GM12873 (cell line): ENCODE data around the gene ABHD17C.

Source experiments
- TF ChIP-seq, protein P1 (sequence below): IDR thresholded peaks from 2 replicates; pipeline ENCODE4 v1.5.1; 2012; ENCODE audit warnings: low read depth, mild to moderate bottlenecking, moderate library complexity, low read length, control low read depth; ENCODE audit not compliant: insufficient read depth; ENCODE audit errors: missing control alignments

The ABHD17C gene

DNA sequence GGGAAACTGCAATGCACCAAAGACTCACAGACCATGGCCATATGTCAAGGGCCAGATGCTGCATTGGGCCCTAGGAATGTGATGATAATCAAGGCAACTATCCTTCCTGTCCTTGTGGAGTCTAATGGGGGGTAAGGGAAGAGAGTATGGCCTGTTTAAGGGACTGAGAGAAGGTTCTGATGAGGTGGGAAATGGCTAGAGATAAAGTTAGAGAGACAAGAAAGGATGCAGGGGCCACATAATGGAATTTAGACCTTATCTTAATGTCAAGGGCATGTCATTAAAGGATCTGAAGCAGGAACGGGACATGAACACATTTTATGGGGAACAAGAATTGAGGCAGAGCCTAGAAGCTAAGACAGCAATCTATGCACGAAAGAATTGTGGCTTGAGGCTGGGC is 30.0 kb upstream of the ABHD17C start:
- TF ChIP-seq, protein P1, sequence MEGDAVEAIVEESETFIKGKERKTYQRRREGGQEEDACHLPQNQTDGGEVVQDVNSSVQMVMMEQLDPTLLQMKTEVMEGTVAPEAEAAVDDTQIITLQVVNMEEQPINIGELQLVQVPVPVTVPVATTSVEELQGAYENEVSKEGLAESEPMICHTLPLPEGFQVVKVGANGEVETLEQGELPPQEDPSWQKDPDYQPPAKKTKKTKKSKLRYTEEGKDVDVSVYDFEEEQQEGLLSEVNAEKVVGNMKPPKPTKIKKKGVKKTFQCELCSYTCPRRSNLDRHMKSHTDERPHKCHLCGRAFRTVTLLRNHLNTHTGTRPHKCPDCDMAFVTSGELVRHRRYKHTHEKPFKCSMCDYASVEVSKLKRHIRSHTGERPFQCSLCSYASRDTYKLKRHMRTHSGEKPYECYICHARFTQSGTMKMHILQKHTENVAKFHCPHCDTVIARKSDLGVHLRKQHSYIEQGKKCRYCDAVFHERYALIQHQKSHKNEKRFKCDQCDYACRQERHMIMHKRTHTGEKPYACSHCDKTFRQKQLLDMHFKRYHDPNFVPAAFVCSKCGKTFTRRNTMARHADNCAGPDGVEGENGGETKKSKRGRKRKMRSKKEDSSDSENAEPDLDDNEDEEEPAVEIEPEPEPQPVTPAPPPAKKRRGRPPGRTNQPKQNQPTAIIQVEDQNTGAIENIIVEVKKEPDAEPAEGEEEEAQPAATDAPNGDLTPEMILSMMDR = no peak

GRCh38 chr15:80667936-80668335 is 27.2 kb upstream of the ABHD17C start:
- TF ChIP-seq, protein P1 = no peak

DNA sequence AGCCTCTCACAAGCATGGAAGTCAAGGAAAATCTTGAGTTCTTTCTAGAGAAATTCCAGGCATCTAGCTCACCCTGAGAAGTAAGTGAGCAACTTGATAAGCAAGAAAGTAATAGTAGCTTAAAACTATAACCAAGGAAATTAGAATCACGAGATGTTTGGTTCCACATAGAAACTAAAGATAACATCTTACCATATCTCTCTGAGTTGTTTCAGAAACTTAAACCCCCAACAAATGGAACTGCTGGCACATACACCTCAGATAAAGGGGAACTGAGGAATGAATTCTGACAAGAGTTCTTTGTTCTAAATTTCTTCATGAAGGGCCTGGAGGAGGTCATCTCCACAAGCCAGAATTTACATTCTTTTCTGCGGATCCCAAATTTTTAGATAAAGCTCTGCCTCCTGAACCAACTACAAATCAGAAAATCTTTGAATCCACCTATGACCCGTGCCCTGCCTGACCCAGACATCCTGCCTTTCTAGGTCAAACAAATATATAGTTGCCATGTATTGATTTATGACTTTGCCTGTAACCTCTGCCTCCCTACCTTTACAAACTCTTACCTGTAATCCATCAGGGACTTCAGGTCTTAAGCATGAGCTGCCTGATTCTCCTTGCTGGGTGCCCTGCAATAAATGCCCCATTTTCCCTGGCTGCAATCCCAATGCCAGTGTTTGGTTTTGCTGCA is 26.4 kb upstream of the ABHD17C start:
- TF ChIP-seq, protein P1 = no peak

DNA sequence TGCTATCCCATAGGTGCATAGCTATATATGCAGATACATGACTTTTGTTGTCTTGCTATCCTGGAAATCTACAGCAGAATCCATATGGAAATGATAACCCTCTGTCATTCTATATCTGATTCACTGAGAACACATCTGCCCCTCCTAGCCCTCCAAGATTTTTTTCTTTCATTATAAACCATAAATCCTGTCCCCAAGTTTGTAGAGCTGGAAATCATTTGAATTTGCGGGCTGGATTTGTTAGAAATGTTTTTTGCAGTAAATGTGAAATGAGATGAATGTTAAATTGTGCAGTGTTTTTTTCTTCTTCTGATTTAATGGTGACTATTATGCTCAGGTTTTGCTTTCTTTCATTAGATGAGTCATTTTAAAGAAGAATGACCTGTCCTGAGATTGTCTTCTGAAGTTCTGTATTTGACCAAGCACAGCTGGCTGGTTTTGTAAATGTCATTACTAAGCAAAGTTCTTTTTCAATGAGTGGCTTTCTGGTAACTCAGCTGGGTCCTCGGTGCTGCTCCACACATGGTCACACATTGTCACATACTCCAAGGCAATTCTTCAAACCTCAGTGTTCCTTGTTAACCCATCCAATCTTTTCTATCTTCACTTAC is 25.3 kb upstream of the ABHD17C start:
- TF ChIP-seq, protein P1 = no peak

DNA sequence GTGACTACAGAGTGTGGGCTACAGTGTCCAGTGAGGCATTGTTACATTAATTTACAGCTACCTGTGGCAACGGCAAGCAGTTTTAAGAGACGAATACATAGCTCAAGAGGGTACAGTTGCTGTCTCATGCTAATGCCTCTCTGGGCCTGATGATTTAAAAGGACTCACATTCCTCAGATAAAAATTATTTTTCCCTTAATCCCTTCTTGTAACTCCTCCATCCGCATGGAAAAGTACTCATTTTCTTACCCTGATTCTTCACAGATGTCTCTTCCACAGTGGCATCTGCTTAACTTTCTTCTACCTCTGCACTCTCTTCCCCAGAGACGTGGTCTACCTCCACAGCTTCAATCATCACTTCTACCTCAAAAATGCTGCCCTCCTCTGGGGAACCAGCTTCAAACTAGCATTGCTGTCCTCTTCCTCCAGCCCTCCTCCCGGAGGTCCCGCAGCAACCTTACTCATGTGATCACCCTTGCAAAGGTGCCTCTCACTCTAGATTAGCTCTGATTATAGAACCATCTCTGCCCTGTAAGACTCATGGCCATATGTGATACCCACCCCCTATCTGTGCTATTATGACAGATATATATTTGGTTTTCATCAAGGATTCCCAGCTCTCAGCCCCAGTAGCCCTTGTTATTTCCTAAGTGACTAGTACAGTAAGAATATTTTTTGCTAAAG is 21.4 kb upstream of the ABHD17C start:
- TF ChIP-seq, protein P1 = no peak

DNA sequence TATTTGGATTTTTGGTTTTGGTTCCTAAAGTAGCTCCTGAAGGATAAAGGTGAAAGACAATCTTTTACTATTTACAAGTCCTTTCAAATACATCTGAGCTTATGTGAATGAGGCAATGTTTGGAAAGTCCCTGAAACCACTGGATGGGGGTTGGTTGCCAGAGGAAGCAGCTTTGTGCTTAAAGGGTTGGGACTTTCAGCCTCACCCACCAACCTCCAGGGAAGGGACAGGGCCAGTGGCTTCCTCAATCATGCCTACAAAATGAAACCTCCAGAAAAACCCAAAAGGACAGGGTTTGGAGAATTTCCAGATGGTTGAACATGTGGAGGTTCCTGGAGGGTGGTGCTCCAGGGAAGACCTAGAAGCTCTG is 20.9 kb upstream of the ABHD17C start:
- TF ChIP-seq, protein P1 = no peak

GRCh38 chr15:80677041-80677440 is 18.1 kb upstream of the ABHD17C start:
- TF ChIP-seq, protein P1 = no peak
